Activated T-helper 17 cell treated with anti-CD3 and anti-CD28 coated beads, Interleukin-2, amount 50 U/mL, for 72 hours (primary cell): ENCODE data around the gene ASIC2. TPM values are rescaled to one million over a fixed set of nuclear protein-coding genes. Genes with fewer than 3 reads are reported as not detected.

ENCODE experiments used
- ATAC-seq: fragments of 150-1000 bp; cut with Tn5 transposase; replicated peaks from 2 replicates; pipeline ENCODE4 v1.10.0; 2021; ENCODE audit warnings: mild to moderate bottlenecking, moderate library complexity
- H3K27ac Mint-ChIP-seq: one replicate; pipeline ENCODE4 v1.8.0; 2022; ENCODE audit warnings: mixed read lengths
- H3K27me3 Mint-ChIP-seq: one replicate; pipeline ENCODE4 v1.8.0; 2022; ENCODE audit warnings: mixed read lengths
- H3K36me3 Mint-ChIP-seq: one replicate; pipeline ENCODE4 v1.8.0; 2022; ENCODE audit warnings: low read depth, mild to moderate bottlenecking, mixed read lengths
- H3K4me1 Mint-ChIP-seq: one replicate; pipeline ENCODE4 v1.8.0; 2022; ENCODE audit warnings: mixed read lengths
- H3K4me3 Mint-ChIP-seq: one replicate; pipeline ENCODE4 v1.8.0; 2022; ENCODE audit warnings: mild to moderate bottlenecking, mixed read lengths
- H3K9me3 Mint-ChIP-seq: one replicate; pipeline ENCODE4 v1.8.0; 2022; ENCODE audit warnings: mixed read lengths
- total RNA-seq, 2 donors: library from RNA; stranded (reverse); gene quantifications; one replicate each; pipeline ENCODE4 v1.2.3, GENCODE V29; 2022

The ASIC2 gene
- total RNA-seq, 2 donors from 2014 or later, result not detected

DNA sequence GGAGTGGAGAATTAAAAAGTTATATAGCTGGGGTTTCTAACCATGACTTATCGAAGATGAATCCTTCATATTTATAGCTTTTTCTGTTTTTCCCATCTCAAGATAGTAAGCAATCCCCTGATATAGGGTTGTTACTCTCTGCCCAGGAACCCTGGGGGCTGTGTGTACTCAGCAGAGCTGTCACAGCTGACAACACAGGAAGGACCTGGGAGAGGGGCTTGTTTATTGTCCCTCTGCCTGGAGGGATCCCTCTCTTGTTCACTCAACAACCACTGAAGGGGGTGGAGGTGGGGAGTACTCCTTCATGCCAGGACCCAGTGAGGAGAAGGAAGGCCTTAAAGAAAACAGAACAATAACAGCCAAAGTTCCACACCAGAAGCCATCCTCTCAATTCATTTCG lies 19.8 kb downstream of the ASIC2 start:
- no peaks in the 10 kb centered on the region for H3K36me3 Mint-ChIP-seq

DNA sequence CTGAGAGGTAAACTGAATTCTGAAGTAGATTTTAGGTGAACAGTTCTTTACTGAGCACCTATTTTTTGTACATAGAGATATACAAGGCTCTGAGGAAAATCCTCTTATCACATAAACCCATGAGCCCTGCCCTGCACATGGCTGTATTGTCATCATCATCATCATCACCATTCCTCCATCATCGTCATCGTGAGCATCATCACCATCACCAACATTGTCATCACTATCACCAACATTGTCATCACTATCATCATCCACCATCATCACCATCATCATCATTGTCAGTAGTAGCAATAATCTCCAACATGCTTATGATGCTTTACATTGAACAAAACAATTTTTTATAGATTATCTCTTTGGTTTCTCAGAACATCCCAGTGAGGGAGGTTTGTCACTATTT lies 20.7 kb downstream of the ASIC2 start:
- no peaks in the 10 kb centered on the region for H3K4me1 Mint-ChIP-seq

More for the DNA sequence above, 19.8 kb downstream of the ASIC2 start:
- H3K27ac Mint-ChIP-seq, result no peak overlapping the region
- H3K9me3 Mint-ChIP-seq, result no peaks in the 10 kb centered on the region
- ATAC-seq, result no peak
- no peak overlapping the region for H3K4me3 Mint-ChIP-seq
- H3K27me3 Mint-ChIP-seq, result peaks cover 13% of the 10 kb centered on the region
- H3K4me1 Mint-ChIP-seq, result no peaks in the 10 kb centered on the region

GRCh38 chr17:33269337-33270060 lies 23.6 kb downstream of the ASIC2 start:
- H3K36me3 Mint-ChIP-seq, result no peaks in the 10 kb centered on the region
- peaks cover 8% of the 10 kb centered on the region for H3K27me3 Mint-ChIP-seq
- no peak overlapping the region for H3K27ac Mint-ChIP-seq
- H3K4me3 Mint-ChIP-seq, result no peak overlapping the region
- H3K9me3 Mint-ChIP-seq, result no peaks in the 10 kb centered on the region
- ATAC-seq, result no peak
- H3K4me1 Mint-ChIP-seq, result no peaks in the 10 kb centered on the region

More for the DNA sequence above, 20.7 kb downstream of the ASIC2 start:
- no peaks in the 10 kb centered on the region for H3K9me3 Mint-ChIP-seq
- ATAC-seq, result no peak
- H3K27me3 Mint-ChIP-seq, result peaks cover 13% of the 10 kb centered on the region
- H3K27ac Mint-ChIP-seq, result no peak overlapping the region
- no peaks in the 10 kb centered on the region for H3K36me3 Mint-ChIP-seq
- H3K4me3 Mint-ChIP-seq, result no peak overlapping the region

- Mint-ChIP-seq H3K27ac (no peak overlapping the region), H3K36me3 (no peaks in the 10 kb centered on the region), H3K27me3 (peaks cover 11% of the 10 kb centered on the region), H3K9me3 (no peaks in the 10 kb centered on the region), H3K4me1 (no peaks in the 10 kb centered on the region), H3K4me3 (no peak overlapping the region)
- ATAC-seq, result no peak
Measured at GRCh38 chr17:33267851-33268548, 25.1 kb downstream of the ASIC2 start.

DNA sequence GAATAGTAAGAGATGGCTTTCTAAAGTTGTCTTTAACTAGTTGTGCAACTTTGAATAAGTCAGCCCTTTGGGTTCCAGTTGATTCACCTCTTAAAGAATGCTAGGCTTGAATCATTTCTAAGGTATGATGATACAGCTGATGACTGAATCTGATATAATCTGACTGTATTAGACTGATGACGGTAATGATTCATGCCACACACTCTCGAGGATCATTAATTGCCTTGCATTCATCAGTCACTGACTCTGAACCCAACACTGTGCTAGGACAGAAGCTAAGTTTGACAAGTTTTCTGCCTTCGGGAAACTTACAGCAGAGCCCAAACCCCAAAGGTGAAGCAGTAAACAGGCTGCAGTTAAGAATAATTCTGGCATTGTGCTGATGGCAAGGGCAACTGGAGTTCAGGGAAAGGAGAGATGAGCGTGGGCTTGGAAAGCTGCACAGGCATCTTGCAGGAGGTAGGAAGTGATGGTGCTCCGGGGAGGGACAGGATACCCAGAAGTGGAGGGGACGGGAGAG lies 25.8 kb downstream of the ASIC2 start:
- Mint-ChIP-seq H3K4me3 (no peak overlapping the region), H3K36me3 (no peaks in the 10 kb centered on the region), H3K4me1 (no peaks in the 10 kb centered on the region), H3K9me3 (no peaks in the 10 kb centered on the region), H3K27ac (no peak overlapping the region), H3K27me3 (peaks cover 14% of the 10 kb centered on the region)
- peak; percentile 42 for ATAC-seq

DNA sequence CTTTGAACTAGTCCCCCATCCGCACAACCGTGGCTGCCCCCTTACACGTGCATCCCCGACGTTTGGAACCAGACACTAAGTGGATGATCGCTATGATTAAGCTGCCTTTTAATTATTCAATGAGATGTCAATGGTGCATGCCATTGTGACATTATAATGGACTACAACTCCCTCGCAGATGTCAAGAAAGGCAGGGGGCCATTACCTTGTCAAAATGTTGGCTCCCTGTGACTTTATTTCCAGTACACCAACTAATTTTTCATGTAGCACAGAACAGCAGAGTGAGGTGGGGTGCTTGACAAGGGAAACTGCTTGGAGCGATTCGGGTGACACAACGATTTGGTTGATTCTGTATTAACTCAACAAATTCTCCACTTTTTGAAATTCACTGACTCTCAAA lies 26.5 kb downstream of the ASIC2 start:
- no peak overlapping the region for H3K27ac Mint-ChIP-seq
- no peak overlapping the region for H3K4me3 Mint-ChIP-seq
- H3K9me3 Mint-ChIP-seq, result no peaks in the 10 kb centered on the region
- peaks cover 14% of the 10 kb centered on the region for H3K27me3 Mint-ChIP-seq
- ATAC-seq, result no peak
- no peaks in the 10 kb centered on the region for H3K36me3 Mint-ChIP-seq
- H3K4me1 Mint-ChIP-seq, result no peaks in the 10 kb centered on the region

DNA sequence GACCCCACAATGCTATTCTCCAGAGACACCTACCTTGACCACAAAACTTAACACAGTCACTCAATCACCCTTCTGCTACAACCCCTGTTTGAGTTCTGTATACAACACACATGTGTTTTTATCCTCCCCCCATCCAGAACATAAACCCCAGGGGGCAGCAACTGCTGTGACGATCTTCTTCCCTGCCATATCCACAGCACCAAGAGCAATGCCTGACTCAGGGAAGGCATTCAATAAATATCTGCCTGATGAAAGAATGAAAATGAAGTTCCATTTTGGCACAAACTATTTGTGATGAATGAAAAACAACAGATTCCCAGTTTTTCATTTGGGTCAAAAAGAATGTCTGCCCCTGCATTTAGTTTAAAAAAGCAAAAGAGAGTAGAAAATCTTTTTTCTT lies 27.0 kb downstream of the ASIC2 start:
- H3K4me1 Mint-ChIP-seq, result no peaks in the 10 kb centered on the region
- ATAC-seq, result no peak
- no peak overlapping the region for H3K27ac Mint-ChIP-seq
- no peaks in the 10 kb centered on the region for H3K36me3 Mint-ChIP-seq
- peaks cover 15% of the 10 kb centered on the region for H3K27me3 Mint-ChIP-seq
- H3K4me3 Mint-ChIP-seq, result no peak overlapping the region
- no peaks in the 10 kb centered on the region for H3K9me3 Mint-ChIP-seq

GRCh38 chr17:33263396-33263795 lies 29.7 kb downstream of the ASIC2 start:
- H3K27ac Mint-ChIP-seq, result no peak overlapping the region
- no peaks in the 10 kb centered on the region for H3K4me1 Mint-ChIP-seq
- no peak overlapping the region for H3K4me3 Mint-ChIP-seq
- no peaks in the 10 kb centered on the region for H3K36me3 Mint-ChIP-seq
- peaks cover 18% of the 10 kb centered on the region for H3K27me3 Mint-ChIP-seq
- H3K9me3 Mint-ChIP-seq, result no peaks in the 10 kb centered on the region
- no peak for ATAC-seq

- H3K36me3 Mint-ChIP-seq, result no peaks in the 10 kb centered on the region
- H3K27ac Mint-ChIP-seq, result no peak overlapping the region
- H3K4me1 Mint-ChIP-seq, result no peaks in the 10 kb centered on the region
- no peak for ATAC-seq
- no peaks in the 10 kb centered on the region for H3K9me3 Mint-ChIP-seq
- peaks cover 18% of the 10 kb centered on the region for H3K27me3 Mint-ChIP-seq
- no peak overlapping the region for H3K4me3 Mint-ChIP-seq
Measured at GRCh38 chr17:33262266-33263123, 30.6 kb downstream of the ASIC2 start.

GRCh38 chr17:33261820-33262219 lies 31.3 kb downstream of the ASIC2 start:
- Mint-ChIP-seq H3K36me3 (no peaks in the 10 kb centered on the region), H3K9me3 (no peaks in the 10 kb centered on the region), H3K4me1 (no peaks in the 10 kb centered on the region), H3K4me3 (no peak overlapping the region), H3K27me3 (peaks cover 18% of the 10 kb centered on the region), H3K27ac (no peak overlapping the region)
- ATAC-seq, result no peak

GRCh38 chr17:33260638-33261037 lies 32.5 kb downstream of the ASIC2 start:
- no peaks in the 10 kb centered on the region for H3K36me3 Mint-ChIP-seq
- no peaks in the 10 kb centered on the region for H3K4me1 Mint-ChIP-seq
- no peak overlapping the region for H3K4me3 Mint-ChIP-seq
- no peak for ATAC-seq
- H3K27ac Mint-ChIP-seq, result no peak overlapping the region
- peaks cover 18% of the 10 kb centered on the region for H3K27me3 Mint-ChIP-seq
- no peaks in the 10 kb centered on the region for H3K9me3 Mint-ChIP-seq

GRCh38 chr17:33258296-33258695 lies 34.8 kb downstream of the ASIC2 start:
- peaks cover 16% of the 10 kb centered on the region for H3K27me3 Mint-ChIP-seq
- no peak overlapping the region for H3K4me3 Mint-ChIP-seq
- no peaks in the 10 kb centered on the region for H3K4me1 Mint-ChIP-seq
- H3K9me3 Mint-ChIP-seq, result no peaks in the 10 kb centered on the region
- no peak for ATAC-seq
- H3K36me3 Mint-ChIP-seq, result no peaks in the 10 kb centered on the region
- no peak overlapping the region for H3K27ac Mint-ChIP-seq

DNA sequence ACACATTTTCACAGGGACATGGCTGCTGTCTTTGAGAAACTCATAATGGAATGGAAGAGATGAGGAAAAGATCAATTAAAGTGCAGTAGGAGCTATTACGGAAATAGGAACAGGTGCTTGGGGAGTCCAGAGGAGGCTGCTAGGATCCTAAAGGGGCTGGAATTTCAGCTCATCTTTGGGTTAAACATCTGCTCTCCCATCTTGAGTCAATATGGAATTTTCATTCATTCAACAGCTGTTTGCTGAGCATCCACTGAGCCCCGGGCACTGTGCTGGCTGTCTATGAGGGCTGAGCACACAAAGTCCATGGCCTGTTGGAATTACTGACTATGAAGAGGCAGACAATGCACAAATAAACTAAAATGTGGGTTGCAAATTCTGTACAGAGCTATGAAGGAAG lies 47.9 kb downstream of the ASIC2 start:
- no peak overlapping the region for H3K4me3 Mint-ChIP-seq
- H3K27ac Mint-ChIP-seq, result no peak overlapping the region
- no peaks in the 10 kb centered on the region for H3K36me3 Mint-ChIP-seq
- H3K27me3 Mint-ChIP-seq, result peaks cover 25% of the 10 kb centered on the region
- no peak for ATAC-seq
- no peaks in the 10 kb centered on the region for H3K9me3 Mint-ChIP-seq
- H3K4me1 Mint-ChIP-seq, result peaks cover 5% of the 10 kb centered on the region

DNA sequence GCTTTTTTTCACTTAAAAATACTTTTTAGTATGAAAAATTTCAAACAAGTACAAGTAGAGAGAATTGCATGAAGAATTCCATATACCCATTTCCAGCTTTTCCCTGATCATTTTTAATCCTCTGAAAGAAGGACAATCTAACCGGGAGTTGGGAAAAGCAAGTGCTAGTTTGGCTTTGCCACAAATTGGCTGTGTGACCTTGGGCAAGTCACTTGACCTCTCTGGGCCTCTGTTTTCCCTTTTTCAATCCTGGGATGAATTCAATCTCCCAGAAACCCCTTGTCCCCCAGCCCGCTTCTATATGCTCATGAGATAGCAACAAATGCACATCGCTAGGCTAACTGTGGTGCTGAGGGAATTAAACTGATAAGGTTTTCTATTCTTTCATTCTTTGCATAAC lies 49.4 kb downstream of the ASIC2 start:
- Mint-ChIP-seq H3K27me3 (peaks cover 21% of the 10 kb centered on the region), H3K9me3 (no peaks in the 10 kb centered on the region), H3K27ac (no peak overlapping the region), H3K4me3 (no peak overlapping the region), H3K36me3 (no peaks in the 10 kb centered on the region), H3K4me1 (peaks cover under 1% of the 10 kb centered on the region)
- ATAC-seq, result no peak
